ENCODE results near the gene RFX1.

- TF ChIP-seq, protein P1, sequence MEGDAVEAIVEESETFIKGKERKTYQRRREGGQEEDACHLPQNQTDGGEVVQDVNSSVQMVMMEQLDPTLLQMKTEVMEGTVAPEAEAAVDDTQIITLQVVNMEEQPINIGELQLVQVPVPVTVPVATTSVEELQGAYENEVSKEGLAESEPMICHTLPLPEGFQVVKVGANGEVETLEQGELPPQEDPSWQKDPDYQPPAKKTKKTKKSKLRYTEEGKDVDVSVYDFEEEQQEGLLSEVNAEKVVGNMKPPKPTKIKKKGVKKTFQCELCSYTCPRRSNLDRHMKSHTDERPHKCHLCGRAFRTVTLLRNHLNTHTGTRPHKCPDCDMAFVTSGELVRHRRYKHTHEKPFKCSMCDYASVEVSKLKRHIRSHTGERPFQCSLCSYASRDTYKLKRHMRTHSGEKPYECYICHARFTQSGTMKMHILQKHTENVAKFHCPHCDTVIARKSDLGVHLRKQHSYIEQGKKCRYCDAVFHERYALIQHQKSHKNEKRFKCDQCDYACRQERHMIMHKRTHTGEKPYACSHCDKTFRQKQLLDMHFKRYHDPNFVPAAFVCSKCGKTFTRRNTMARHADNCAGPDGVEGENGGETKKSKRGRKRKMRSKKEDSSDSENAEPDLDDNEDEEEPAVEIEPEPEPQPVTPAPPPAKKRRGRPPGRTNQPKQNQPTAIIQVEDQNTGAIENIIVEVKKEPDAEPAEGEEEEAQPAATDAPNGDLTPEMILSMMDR (IDR thresholded peaks at IDR 0.05): no peak
- TF ChIP-seq POLR2A (IDR thresholded peaks at IDR 0.05): no peak
These were observed 91.3 kb downstream of the RFX1 start for GRCh38 chr19:13914777-13915176.
